HG03575 (cell line): ENCODE data around the gene CDK14.

ENCODE experiments used
- ATAC-seq: cut with Tn5 transposase; IDR thresholded peaks from one replicate; pipeline ENCODE4 v1.9.1; 2021; ENCODE audit not compliant: unreplicated experiment, insufficient number of reproducible peaks, low FRiP score; ENCODE audit errors: extremely low read depth

Gene CDK14

GRCh38 chr7:90816511-90817142 lies 220.5 kb downstream of the CDK14 start:
- peak; percentile 100 for ATAC-seq

GRCh38 chr7:90817151-90817550 lies 221.0 kb downstream of the CDK14 start:
- ATAC-seq = no peak

- ATAC-seq = no peak
Measured at GRCh38 chr7:90817846-90818245, 221.7 kb downstream of the CDK14 start.

- ATAC-seq = no peak
Measured at GRCh38 chr7:90818341-90818740, 222.2 kb downstream of the CDK14 start.

GRCh38 chr7:90821961-90822620 lies 226.0 kb downstream of the CDK14 start:
- no peak for ATAC-seq

GRCh38 chr7:90824386-90825307 lies 228.5 kb downstream of the CDK14 start:
- no peak for ATAC-seq

GRCh38 chr7:90825779-90826178 lies 229.7 kb downstream of the CDK14 start:
- no peak for ATAC-seq

GRCh38 chr7:90828601-90829000 lies 232.5 kb downstream of the CDK14 start:
- no peak for ATAC-seq

GRCh38 chr7:90830308-90830707 lies 234.2 kb downstream of the CDK14 start:
- no peak for ATAC-seq

- ATAC-seq = no peak
Measured at GRCh38 chr7:90832726-90833125, 236.6 kb downstream of the CDK14 start.

GRCh38 chr7:90833443-90833842 lies 237.3 kb downstream of the CDK14 start:
- ATAC-seq = no peak

GRCh38 chr7:90834771-90835170 lies 238.7 kb downstream of the CDK14 start:
- ATAC-seq = no peak

GRCh38 chr7:90835861-90836260 lies 239.7 kb downstream of the CDK14 start:
- no peak for ATAC-seq

- no peak for ATAC-seq
Measured at GRCh38 chr7:90836937-90837336, 240.8 kb downstream of the CDK14 start.

GRCh38 chr7:90838799-90839198 lies 242.7 kb downstream of the CDK14 start:
- no peak for ATAC-seq

GRCh38 chr7:90839316-90839715 lies 243.2 kb downstream of the CDK14 start:
- ATAC-seq = no peak

- no peak for ATAC-seq
Measured at GRCh38 chr7:90839727-90840291, 243.7 kb downstream of the CDK14 start.

- no peak for ATAC-seq
Measured at GRCh38 chr7:90841759-90842429, 245.8 kb downstream of the CDK14 start.

GRCh38 chr7:90842430-90842788 lies 246.3 kb downstream of the CDK14 start:
- no peak for ATAC-seq
